GM18909 (cell line): ENCODE measurements around the gene EXOC3L2.
A peak's percentile ranks its signal among the peaks of the same experiment; 100 is the strongest.

Experiments used
- ATAC-seq: cut with Tn5 transposase; IDR thresholded peaks from one replicate; pipeline ENCODE4 v1.9.1; 2021; ENCODE audit warnings: mild to moderate bottlenecking; ENCODE audit not compliant: unreplicated experiment, poor library complexity

EXOC3L2 gene

DNA sequence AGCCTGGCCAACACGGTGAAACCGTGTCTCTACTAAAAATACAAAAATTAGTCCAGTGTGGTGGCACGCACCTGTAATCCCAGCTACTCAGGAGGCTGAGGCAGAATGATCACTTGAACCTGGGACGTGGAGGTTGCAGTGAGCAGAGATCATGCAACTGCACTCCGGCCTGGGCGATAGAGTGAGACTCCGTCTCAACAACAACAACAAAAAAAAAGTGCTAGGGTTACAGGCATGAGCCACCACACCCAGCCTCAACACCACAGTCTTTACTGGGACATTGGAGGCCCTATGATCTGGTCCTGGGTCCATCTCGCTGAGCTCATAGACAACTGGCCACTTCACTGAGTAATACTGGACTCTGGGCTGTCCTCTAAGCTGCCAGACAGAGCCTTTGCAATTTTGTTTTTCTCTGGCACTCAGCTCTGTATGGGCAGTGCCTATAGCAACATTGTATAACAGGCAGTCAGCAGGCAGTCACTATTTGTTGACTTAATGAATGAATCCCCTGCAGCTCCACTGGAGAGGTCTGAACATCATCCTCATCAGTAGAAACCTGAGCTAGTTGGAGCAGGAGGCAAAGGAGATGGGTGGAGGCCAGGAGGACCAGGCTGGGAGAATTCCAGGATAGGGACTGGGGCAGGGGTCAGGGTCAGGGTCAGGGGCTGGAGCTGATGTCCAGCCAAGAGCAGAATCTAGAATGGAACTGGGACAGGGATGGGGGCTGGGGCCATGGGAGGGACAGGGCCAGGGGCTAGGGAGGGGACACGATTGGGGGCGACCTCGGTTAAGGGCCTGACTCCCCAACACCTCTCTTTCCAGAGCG, 58.5 kb downstream of the EXOC3L2 start:
- no peak for ATAC-seq

DNA sequence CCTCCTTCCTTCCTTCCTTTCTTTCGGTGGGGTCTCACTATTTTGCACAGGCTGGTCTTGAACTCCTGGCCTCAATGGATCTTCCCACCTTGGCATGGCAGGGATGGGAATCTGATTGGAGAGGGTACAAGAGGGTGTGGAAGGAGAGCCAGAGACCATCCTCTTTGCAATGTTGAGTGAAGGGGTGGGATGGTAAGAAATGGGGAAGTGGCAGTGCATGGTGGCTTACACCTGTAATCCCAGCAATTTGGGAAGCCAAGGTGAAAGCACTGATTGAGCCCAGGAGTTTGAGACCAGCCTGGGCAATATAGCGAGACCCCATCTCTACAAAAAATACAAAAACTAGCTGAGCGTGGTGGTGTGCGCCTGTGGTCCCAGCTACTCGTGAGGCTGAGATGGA, 61.1 kb downstream of the EXOC3L2 start:
- ATAC-seq: no peak

DNA sequence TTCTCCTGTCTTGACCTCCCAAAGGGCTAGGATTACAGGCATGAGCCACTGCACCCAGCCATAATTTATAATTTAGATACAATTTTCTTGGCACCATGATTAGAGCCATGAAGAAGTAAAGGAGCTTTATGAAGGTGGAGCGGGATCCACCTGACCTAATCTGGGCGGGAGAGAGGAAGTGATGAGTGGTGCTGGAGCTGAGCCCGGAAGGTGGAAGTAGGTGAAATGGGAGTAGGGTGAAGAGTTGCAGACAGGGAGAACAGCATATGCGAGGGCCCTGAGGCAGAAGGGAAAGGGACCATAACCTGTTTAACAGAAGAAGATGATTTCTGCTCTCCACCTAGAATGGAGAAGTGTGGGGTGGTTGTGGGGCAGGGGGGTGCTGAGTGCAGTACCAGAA, 62.4 kb downstream of the EXOC3L2 start:
- ATAC-seq: no peak

DNA sequence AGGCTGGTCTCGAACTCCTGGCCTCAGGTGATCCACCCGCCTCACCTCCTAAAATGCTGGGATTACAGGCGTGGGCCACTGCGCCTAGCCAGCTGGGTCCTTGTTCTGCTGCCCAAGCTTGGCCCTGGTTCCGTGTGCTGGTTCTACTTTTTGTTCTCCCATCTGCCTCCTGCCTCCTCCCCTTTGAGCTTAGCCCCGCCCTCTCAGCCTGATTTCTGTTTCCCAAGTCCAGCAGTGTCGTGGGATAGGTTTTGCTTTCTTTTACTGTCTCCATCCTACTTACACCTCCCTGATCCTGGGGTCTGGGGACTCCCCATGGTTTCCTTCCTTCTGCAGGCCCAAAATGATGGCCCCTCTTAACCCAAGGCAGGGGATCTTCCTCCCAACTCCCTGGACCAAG, 64.3 kb downstream of the EXOC3L2 start:
- no peak for ATAC-seq

DNA sequence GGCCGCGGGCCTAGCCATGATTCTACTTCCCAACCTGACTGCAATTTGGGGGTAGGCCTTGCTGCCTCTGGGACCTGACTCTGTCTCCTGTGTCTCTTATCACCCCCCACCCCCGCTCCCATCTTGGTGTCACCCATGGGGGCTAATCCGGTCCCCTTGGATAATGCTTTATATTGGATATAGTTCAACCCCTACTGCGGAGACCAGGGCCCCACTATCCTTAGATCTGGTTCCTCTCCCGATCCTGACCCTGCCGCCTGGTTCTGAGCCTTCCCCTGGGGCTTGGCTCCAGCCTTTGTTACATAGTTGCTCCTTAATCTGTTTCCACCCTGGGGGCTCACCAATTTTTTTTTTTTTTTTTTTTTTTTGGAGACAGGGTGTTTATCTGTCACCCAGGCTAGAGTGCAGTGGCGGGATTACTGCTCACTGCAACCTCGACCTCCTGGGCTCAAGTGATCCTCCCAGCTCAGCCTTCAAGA, 65.3 kb downstream of the EXOC3L2 start:
- ATAC-seq: no peak

DNA sequence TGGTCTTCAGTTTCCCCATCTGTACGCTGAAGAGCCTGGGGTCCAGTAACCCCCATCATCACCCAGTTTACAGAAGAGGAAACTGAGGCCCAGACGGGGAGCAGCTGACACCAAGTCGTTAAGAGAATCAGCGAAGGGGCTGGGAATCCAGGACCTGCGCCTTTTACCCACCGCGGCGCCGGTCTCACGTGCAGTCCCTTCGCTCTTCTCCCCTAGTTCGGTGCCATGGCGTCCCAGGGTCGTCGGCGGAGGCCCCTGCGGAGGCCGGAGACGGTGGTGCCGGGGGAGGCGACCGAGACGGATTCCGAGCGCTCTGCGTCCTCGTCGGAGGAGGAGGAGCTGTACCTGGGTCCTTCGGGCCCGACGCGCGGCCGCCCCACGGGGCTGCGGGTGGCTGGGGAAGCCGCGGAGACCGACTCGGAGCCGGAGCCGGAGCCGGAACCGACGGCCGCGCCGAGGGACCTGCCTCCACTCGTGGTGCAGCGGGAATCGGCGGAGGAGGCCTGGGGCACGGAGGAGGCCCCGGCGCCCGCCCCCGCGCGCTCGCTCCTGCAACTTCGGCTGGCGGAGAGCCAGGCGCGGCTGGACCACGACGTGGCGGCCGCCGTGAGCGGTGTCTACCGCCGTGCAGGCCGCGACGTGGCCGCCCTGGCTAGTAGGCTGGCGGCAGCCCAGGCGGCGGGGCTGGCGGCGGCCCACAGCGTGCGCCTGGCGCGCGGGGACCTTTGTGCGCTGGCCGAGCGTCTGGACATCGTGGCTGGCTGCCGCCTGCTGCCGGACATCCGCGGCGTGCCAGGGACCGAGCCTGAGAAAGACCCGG, 65.9 kb downstream of the EXOC3L2 start:
- ATAC-seq: no peak

DNA sequence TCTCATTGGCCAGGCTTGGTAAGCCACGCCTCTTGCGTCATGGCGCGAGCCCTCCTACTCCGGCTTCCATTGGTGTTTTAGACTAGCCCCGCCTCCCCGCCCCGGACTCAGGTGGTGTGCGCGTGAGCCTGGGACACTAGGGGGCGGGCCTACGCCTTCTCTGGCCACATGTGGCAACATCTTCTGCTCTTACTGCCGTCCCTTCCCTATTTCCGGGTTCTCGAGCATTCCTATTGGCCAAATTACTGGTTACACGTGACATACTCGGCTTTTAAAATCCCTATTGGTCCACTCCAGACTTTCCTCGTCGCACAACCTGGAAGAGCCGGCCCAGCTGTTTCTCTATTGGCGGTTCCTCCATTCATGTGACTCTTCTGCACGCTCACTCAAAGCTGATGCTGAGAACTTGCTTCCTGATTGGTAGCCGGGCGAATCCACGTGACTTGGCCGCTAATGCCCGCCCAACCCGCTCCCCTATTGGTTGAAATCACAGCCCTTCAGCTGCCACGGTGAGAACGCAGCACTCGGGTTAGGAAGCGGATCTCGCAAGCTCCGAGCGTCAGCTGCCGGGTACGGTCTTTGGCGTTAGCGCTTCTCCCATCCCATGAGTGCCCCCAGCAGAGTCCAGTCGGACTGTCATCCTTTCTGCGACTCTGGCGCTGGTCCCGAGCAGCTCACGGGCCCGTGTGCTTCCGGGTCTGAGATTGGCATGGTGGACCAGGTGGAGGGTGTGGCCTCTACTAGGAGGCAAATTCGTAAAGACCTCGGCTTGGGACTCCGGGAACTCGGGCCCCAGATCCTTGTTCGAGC, 66.7 kb downstream of the EXOC3L2 start, which contains the start of gene BLOC1S3:
Gene BLOC1S3, plus strand, starts transcription at position 523 of the 810 bp plus-strand sequence. CDS start 513 bp downstream, outside the sequence.
- peak; percentile 83 for ATAC-seq

DNA sequence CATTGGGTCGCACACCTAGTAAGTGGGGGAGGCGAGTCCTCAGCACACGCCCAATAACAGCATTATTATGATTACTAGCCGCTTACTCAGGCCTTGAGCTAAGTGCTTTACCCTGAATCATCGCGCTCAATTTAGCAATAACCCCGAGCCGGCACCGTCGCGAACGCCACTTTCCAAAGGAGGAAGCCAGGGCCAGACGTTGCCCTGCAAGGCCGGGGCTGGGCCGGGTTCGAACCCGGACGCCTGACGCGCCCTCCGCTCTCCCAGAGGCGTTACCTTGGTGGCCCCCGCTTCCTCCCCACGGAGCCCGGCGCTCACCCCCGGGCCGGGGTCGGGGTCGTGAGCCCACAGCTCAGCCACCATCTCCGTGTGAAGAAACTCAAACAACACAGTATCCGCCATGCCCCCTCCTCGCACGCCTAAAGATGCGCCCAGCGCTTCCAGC, 67.4 kb downstream of the EXOC3L2 start, which contains the start of gene TRAPPC6A:
Gene TRAPPC6A, minus strand, starts transcription at position 421 of the 445 bp plus-strand sequence. Its CDS starts 19 bp downstream, at position 402.
- no peak for ATAC-seq

DNA sequence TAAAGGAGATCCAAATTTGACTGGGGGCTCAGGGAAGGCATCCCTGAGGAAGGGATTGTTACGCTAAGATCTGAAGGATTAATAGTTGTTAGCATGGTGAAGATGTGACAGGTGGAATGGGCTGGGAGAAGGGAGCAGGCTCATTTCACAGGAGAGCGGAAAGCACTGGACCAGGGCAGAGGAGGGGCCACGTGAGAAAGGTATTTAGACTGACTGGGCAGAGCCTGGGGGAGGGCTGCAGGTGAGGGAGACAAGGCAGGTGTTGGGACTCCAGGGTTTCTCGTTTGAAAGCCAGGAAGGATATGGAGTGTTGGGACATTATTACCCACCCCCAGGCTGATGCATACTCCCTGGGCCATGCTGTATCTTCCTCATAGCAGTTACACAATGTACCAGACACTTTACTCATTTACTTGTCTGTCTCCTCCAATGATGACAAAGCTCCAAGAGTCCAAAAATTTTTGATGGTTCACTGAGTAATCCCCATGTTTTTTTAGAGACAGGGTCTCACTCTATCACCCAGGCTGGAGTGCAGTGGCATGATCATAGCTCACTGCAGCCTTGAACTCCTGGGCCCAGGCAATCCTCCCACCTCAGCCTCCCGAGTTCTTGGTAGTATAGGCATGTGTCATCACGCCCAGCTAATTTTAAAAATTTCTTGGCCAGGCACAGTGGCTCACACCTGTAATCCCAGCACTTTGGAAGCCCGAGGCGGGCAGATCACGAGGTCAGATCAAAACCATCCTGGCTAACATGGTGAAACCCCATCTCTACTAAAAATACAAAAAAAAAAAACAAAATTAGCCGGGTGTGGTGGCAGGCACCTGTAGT, 69.5 kb downstream of the EXOC3L2 start:
- no peak for ATAC-seq

DNA sequence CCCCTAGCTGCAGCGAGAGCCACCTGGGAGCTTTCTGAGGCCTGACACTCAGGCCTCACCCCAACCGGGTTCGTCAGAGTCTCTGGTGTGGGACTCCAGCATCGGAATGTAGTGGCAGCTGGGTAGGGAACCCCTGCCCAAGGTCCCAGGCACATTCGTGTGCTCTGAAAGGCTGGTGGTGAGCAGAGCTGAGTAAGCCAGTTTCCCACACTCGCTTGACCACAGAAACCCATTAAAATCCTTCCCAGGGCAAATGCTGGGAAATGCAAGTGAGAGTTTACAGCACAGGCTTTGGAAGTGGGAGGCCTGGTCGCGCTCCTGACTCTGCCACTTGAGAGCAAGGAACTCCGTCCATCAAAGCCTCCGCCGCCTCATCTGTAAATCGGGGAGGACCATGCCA, 71.4 kb downstream of the EXOC3L2 start:
- no peak for ATAC-seq

DNA sequence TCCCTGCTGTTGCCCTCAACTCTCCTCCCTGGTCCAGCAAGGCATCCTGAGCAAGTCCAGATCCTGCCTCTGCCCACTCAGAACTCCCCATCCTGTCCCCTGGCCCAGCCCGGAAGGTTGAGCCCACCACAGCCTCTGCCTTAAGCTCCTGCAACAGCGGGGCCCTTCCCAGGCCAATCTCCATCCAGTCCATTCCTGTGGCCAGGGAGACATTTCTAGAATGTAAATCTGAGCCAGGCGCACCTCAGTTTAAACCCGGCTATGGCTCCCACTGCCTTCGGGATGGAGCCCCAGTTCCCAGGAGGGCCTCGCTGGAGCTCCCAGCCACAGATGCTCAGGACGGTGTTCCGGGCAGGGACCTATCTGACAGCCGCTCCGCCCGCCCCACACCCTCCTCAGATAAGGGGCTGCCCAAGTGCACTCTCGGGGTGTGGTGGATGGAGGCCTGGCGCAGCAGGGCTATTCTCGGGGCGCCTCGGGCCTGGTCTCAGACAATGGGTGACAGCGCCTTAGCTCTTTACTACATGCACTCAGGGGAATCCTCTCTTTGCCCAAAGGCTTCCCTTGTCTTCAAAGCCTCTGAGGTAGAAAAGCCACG, 72.5 kb downstream of the EXOC3L2 start:
- no peak for ATAC-seq

DNA sequence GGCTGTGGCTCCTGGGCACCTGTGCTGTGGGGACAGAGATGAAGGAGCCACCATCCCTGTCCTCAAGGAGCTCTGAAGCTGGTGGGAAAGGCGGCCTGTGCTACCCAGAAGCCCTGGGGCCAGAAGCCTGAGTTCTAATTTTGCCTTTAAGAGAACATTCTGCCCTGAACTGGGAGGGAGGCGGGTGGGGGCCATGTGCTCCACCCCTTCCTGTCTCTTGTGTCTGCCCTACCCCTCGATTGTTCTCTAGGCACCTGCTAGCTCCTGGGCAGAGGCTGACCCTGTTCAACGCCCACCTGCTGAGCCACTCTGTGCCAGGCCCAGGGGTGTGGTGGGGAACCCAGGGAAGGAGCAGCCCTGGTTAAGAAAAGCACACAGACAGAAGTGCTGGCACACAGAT, 73.0 kb downstream of the EXOC3L2 start:
- no peak for ATAC-seq

DNA sequence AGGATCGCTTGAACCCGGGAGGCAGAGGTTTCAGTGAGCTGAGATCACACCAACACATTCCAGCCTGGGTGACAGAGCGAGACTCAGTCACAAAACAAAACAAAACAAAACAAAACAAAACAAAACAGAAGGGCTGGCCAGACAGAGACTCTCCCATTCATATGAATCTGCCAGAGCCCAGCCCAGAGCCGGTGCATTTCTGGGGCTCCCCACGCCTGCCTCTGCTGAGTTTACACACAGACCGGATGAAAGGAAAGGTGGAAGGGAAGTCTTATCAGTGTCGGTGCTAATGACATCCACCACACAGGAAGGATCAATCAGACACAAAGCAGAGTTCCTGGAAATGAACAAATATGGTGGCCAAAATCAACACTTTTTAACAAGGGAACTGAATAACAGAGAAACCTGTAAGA, 74.0 kb downstream of the EXOC3L2 start:
- no peak for ATAC-seq

DNA sequence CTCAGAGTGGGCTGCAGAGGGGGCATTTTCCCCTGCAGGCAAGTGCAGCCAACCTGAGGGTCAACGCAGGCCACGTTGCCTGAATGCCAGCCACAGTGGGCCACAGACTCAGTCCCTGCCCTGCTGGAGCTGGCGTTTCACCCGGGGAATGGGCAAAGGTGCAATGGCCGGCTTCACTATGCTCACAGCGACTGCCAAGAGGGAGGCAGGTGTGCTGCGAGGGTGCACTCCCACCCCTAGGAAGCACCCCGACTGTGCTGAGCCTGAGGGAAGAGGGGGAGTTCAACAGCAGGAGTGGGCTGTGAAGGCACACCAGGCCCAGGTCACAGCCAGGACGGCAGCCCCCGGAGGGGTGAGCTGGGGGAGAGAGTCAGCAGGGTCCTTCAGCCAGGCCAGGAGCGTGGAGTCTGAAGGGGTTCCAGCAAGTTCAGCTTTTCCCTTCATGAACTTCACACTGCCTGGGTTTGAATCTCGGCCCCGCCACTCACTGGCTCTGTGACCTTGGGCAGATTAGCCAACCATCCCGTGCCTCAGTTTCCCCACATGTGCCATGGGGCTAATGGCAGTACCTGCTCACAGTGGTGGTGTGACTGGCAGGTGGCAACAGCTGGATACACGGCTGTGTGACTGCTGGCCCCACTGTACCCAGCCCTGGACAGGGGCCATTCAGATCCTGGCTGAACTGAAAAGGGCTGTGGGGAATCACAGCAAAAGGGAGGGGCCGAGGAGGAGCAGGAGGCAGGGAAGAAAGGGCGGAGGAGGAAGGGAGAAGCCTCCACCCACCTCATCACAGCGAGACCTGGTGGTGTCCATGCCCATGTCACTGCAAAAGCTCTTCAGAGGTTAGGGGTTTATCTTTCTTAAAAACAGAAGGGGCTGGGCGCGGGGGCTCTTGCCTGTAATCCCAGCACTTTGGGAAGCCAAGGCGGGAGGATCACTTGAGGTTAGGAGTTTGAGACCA, 74.8 kb downstream of the EXOC3L2 start:
- ATAC-seq: no peak

DNA sequence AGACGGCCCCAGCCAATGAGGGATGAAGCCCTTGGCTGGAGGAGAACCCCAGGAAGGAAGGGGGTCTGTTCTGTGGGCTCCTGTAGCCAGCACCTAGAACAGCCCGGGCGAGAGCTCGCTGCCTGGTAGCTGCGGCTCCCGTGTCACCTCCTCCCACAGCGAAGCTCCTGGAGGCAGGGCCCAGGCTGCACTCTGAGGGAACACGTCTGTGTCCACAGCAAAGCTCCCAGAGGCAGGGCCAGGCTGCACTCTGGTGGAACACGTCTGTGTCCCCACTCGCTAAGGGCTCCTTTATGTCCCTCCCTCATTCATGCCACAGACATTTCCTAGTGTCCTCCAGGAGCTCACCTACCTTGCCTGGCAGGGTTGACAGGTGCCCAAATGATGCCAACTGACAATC, 75.6 kb downstream of the EXOC3L2 start:
- ATAC-seq: no peak

DNA sequence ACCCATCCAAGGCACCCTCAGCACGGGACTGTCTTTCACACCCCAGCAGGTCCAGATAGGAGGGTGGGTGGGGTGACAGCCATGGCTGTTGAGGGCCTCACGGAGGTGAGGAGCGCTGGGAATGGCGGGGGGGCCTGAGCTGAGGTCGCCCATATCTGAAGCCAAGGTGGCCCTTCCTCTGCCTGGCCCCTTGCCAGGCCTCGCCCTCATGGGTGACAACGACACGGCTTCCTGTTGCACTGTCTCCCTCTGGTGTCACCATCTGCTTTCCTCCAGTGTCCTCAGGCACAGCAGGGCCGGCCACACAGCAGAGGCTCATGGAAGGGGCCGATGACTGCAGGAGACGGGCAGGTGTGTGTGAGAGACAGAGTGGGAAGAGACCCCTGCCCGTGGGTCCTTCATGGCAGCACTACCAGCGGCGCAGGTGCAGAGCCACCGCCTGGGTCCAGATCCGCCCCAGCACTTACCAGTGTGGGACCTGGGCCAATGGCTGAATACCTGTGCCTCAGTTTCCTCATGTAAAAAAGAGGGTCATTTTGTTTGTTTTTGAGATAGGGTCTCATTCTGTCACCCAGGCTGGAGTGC, 76.3 kb downstream of the EXOC3L2 start:
- ATAC-seq: no peak

DNA sequence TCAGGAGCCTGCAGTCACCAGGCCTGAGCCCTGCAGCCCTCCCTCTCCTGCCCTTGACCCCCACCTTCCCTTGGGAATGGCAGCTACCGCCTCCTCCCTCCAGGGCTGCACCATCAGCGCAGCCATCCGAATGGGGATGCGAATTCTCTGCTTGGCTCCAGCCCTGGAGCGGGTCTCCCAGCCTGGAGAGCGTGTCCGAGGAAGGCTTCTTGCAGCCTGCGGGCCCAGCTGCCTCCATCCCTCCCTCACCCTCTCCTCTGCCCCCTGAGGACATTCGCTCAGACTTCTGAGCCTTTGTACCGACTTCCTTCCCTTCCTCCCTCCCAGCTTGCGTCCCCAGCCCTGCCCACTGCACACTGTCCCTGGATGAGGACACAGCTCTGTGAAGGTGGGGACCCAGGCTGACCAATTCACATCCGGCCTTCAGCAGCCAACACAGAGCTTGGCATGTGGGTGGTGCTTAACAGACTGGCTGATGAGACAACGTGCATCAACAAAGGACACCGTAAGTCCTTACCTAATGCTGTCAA, 78.4 kb downstream of the EXOC3L2 start:
- no peak for ATAC-seq
